GM13976 (cell line): ENCODE measurements around the gene GPHA2.

Experiments
- DNase-seq: peaks from one replicate; pipeline ENCODE4 v3.0.0; 2012; ENCODE audit warnings: low spot score
- CTCF ChIP-seq: IDR thresholded peaks from 2 replicates; pipeline ENCODE4 v1.5.1; 2012; ENCODE audit warnings: borderline replicate concordance, mild to moderate bottlenecking; ENCODE audit not compliant: insufficient read depth; ENCODE audit errors: extremely low read depth, missing control alignments, control extremely low read depth
- in situ Hi-C: fragments of 300-500 bp; cut with MboI; formaldehyde crosslinking; loops from one replicate; pipeline ENCODE4 v1.12.0; 2022; ENCODE audit warnings: low sequenced_read_pairs, mixed read lengths, inconsistent platforms; ENCODE audit not compliant: unreplicated experiment

The GPHA2 gene

GRCh38 chr11:64918017-64918416 lies 17.7 kb downstream of the GPHA2 start:
- in situ Hi-C loops, result no loop called here
- no peak for DNase-seq
- peak; percentile 31 for TF ChIP-seq CTCF

GRCh38 chr11:64917663-64917995 lies 18.1 kb downstream of the GPHA2 start:
- TF ChIP-seq CTCF, result no peak
- in situ Hi-C loops, result no loop called here
- no peak for DNase-seq

- TF ChIP-seq CTCF, result no peak
- peak; percentile 99 for DNase-seq
- in situ Hi-C loops, result no loop called here
These were observed 18.7 kb downstream of the GPHA2 start, which contains the start of gene ATG2A for GRCh38 chr11:64916775-64917662. TSS of gene ATG2A (minus strand) at chr11:64917209. CDS start at chr11:64917135, 74 bp downstream.

GRCh38 chr11:64916040-64916774 lies 19.5 kb downstream of the GPHA2 start:
- no peak for TF ChIP-seq CTCF
- in situ Hi-C loops, result no loop called here
- DNase-seq, result peak; percentile 64

GRCh38 chr11:64915376-64915887 lies 20.3 kb downstream of the GPHA2 start:
- TF ChIP-seq CTCF, result no peak

GRCh38 chr11:64914123-64914522 lies 21.6 kb downstream of the GPHA2 start:
- no peak for TF ChIP-seq CTCF
- no peak for DNase-seq

More at GRCh38 chr11:64915376-64915887, 20.3 kb downstream of the GPHA2 start:
- in situ Hi-C loops, result no loop called here
- DNase-seq, result no peak

More at GRCh38 chr11:64914123-64914522, 21.6 kb downstream of the GPHA2 start:
- in situ Hi-C loops, result no loop called here
